ENCODE data around the gene DERL2.

DERL2 gene

GRCh38 chr17:5499476-5500231 is 13.7 kb upstream of the DERL2 start:
- no peak for DNase-seq (ENCODE audit: extremely low spot score)
- ChIA-PET CTCF (interaction anchor here (1.2 to 1.5 kb wide), 2 partner anchors 9 to 61 kb away, joined by 4 read pairs; partner anchors contain the start of gene C1QBP), POLR2A (interaction anchor here (0.6 kb wide), 1 partner anchor 27 kb away, joined by 3 read pairs; no protein-coding TSS in a partner anchor)
- no peak for TF ChIP-seq CTCF (IDR thresholded peaks at IDR 0.05; ENCODE audit: control extremely low read depth, extremely low read depth, low read depth, missing control alignments)

GRCh38 chr17:5492970-5493369 is 7.0 kb upstream of the DERL2 start:
- ChIA-PET POLR2A (no interaction called here), CTCF (interaction anchor here (3.2 kb wide), 1 partner anchor 7 kb away, joined by 9 read pairs; the partner anchor contains the start of genes DERL2 and MIS12)
- no peak for TF ChIP-seq CTCF (IDR thresholded peaks at IDR 0.05; ENCODE audit: control extremely low read depth, extremely low read depth, low read depth, missing control alignments)
- DNase-seq (ENCODE audit: extremely low spot score): no peak

- POLR2A ChIA-PET: no interaction called here
- TF ChIP-seq CTCF (IDR thresholded peaks at IDR 0.05; ENCODE audit: control extremely low read depth, extremely low read depth, low read depth, missing control alignments): no peak
- no peak for DNase-seq (ENCODE audit: extremely low spot score)
- CTCF ChIA-PET: interaction anchor here (1.0 kb wide), 1 partner anchor 22 kb away, joined by 3 read pairs; no protein-coding TSS in a partner anchor
Measured at GRCh38 chr17:5488752-5489151, 2.8 kb upstream of the DERL2 start.

GRCh38 chr17:5486206-5487124 is 487 bp upstream of the DERL2 start, which contains the start of gene MIS12:
MIS12 (plus strand) TSS chr17:5486566; CDS start chr17:5488863, 2,297 bp downstream.
- POLR2A ChIA-PET: interaction anchor here (1.0 to 1.7 kb wide), 3 partner anchors 17 to 73 kb away, joined by 3 to 12 read pairs (median 4); partner anchors contain the start of genes C1QBP and DHX33
- CTCF ChIA-PET: interaction anchor here (2.9 kb wide), 1 partner anchor 8 kb away, joined by 9 read pairs; no protein-coding TSS in a partner anchor
- no peak for TF ChIP-seq CTCF (IDR thresholded peaks at IDR 0.05; ENCODE audit: control extremely low read depth, extremely low read depth, low read depth, missing control alignments)
- DNase-seq (ENCODE audit: extremely low spot score): peak; percentile 98

- CTCF ChIA-PET: interaction anchor here (1.4 to 2.1 kb wide), 2 partner anchors 8 to 42 kb away, joined by 3 to 6 read pairs; partner anchors contain the start of gene C1QBP
Measured at GRCh38 chr17:5481451-5481850, 4.5 kb downstream of the DERL2 start.

More at GRCh38 chr17:5481451-5481850, 4.5 kb downstream of the DERL2 start:
- POLR2A ChIA-PET: no interaction called here
- no peak for DNase-seq (ENCODE audit: extremely low spot score)
- TF ChIP-seq CTCF (IDR thresholded peaks at IDR 0.05; ENCODE audit: control extremely low read depth, extremely low read depth, low read depth, missing control alignments): no peak

All from GM10248 (cell line).